ENCODE results near the gene SLIT3.
"Not testable (repeated sequence)": the region's sequence is repeated elsewhere in the genome, so short reads cannot be mapped to it uniquely, and the experiment has no call there.

Gene SLIT3

DNA sequence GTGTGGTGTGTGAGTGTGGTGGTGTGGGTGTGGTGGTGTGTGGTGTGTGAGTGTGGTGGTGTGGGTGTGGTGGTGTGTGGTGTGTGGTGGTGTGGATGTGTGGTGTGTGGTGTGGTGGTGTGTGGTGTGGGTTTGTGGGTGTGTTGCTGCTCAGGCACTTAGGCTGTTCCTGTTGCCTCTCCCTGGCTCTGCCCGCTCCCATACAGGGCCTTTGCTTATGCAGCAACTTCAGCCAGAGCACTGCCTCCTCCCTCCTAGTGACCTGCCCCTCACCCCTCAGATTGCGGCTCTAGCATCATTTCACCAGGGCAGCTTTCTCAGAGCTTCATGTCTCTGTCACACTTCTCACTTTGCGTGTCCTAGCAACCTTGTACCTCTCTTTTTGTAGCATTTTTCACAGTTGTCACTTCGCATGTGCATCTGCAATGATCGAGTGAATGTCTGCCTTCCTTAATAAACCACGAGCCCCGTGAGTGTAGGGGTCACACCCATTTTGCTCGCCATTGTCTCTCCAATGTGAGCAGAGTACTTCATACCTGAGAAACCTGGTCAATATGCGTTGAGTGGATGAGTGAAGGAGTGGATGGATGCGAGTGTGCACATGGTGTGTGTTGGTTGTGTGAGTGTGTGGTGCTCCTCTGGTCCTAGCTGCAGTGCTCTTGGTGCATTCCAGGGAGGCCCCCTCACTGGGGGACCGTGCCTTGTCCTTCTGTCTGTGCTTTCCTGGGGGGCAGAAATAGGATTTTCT, 553.9 kb downstream of the SLIT3 start:
- no peak for DNase-seq

DNA sequence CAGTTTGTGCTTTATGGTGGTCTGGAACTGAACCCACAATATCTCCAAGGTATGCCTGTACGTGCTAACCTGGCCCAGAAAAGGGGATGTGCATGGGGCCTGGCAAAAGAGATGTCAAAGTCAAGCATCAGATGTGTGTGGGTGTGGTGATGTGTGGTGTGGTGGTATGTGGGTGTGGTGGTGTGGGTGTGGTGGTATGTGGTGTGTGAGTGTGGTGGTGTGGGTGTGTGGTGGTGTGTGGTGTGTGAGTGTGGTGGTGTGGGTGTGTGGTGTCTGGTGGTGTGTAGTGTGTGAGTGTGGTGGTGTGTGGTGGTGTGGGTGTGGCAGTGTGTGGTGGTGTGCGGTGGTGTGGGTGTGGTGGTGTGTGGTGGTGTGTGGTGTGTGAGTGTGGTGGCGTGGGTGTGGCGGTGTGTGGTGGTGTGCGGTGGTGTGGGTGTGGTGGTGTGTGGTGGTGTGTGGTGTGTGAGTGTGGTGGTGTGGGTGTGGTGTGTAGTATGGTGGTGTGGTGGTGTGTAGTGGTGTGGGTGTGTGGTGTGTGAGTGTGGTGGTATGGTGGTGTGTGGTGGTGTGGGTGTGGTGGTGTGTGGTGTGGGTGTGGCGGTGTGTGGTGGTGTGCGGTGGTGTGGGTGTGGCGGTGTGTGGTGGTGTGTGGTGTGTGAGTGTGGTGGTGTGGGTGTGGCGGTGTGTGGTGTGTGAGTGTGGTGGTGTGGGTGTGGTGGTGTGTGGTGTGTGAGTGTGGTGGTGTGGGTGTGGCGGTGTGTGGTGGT, 554.6 kb downstream of the SLIT3 start:
- DNase-seq = not testable (repeated sequence)

DNA sequence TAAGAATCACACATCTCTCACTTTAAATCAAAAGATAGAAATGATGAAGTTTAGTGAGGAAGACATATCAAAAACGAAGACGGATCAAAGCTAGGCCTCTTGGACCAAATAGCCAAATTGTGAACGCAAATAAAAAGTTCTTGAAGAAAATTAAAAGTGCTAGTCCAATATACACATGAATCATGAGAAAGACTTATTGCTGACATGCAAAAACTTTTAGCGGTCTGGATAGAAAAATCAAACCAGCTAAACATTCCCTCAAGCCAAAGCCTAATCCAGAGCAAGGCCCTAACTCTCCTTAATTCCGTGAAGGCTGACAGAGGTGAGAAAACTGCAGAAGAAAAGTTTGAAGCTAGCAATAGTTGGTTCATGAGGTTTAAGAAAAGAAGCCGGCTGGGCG, 557.3 kb downstream of the SLIT3 start:
- no peak for DNase-seq

DNA sequence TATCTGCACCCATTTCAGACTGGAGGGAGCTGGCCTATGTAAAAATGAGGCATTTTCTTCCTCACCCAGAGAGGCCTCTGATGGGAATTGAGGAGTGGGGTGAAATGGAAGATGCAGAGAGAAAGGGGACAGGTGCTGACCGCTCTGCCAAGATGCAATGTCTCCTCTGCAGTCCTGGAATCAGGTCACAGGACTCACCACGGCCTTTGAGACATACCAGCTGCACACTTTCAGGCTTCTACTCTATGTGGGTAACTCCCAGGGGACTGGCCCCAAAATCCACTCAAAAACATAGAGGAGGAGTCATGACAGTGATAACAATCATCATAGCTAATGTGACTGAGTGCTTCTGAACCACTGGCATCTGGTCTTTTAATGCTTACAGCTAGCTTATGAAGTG, 558.6 kb downstream of the SLIT3 start:
- DNase-seq = not testable (repeated sequence)

DNA sequence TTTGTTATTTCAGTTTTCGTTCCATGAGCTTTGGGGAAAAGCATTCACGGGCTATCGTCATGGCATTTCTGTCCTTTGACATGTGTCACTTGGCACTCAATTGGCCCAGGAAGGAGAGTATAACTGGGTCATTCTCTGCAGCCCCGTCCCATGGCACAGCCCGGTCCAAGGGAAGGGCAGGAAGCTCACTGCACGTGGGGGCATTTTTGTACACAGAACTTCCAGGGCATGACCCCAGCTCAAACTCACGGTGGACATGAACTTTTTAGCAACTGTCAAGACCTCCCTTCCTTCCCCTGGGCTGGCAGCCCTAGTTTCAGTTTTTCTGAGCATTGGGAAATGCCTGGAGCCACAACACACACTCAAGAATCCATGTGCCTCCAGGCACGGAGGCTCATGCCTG, 560.1 kb downstream of the SLIT3 start:
- DNase-seq = no peak

DNA sequence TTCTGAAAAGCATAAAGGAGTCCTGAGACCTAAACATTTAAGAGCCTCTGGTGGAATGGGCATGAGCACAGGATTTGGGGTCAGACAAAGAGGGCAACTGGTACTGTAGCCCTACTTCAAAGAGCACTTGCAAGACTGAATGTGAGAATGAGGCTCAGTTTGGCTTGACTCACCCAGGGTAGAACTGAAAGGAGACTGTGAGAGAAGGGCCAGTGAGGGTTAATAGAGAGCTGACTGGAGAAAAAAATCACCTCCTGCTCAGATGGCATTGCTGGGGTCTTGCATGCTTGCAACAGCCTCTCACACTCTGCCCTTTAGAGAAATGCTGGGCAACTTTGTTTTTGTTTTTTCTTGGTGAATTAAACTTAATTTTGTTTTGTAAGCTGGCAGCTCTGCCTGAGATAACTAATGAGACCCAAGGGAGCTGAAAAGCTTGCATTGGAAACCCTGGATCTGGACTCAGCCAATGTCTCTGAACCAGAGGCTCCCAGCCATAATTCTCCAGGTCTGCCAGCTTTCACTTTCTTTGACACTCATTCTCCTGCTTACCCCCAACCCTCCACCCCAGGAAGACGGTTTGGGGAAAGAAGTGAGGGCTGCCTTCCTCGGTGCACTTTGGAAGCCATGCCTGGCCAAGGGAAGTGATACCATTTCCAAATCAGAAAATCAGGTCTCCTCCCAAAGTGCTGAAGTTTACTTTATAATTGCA, 560.7 kb downstream of the SLIT3 start:
- no peak for DNase-seq

DNA sequence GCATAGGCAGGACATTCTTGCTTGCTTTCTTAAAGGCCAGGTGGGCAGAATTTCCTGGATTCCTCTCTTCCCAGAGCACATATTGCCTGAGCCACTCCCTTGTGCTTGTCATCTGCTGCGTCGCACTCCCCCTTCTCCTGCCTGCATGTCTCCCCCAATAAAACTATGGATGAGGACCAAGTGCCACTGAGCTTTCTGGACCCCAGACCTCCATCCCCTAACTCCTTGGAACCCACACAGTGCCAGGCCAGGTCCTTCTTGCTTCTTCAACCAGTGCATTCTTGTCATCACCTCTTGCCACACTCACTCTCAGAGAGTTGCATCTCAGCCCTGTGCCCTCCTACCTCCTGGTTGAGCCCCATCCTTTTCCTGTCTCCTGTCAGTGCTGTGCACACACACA, 563.9 kb downstream of the SLIT3 start:
- DNase-seq = no peak

DNA sequence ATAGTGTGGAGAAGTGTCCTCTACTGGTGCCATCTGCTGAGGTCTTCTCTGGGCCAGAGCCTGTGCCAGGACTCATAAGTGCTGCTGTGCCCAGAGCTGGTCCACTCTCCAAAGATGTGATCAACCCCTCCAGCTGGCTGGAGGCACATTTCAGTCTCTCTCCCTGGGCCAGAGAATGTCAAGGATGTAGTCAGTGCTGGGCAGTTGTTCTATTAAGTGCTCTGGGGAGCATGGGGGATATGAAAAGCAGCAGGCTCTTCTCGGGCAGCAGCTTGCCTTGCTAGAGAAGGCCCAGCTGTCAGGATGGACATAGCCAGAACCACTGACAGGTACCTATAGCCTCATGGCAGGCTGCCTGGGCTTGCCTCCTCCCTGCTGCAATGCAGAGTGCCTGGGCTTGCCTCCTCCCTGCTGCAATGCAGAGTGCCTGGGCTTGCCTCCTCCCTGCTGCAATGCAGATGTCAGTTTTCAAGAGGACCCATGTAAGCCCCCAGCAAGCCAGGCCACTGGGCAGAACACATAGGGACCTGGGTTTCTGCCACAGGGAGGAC, 564.6 kb downstream of the SLIT3 start:
- no peak for DNase-seq

DNA sequence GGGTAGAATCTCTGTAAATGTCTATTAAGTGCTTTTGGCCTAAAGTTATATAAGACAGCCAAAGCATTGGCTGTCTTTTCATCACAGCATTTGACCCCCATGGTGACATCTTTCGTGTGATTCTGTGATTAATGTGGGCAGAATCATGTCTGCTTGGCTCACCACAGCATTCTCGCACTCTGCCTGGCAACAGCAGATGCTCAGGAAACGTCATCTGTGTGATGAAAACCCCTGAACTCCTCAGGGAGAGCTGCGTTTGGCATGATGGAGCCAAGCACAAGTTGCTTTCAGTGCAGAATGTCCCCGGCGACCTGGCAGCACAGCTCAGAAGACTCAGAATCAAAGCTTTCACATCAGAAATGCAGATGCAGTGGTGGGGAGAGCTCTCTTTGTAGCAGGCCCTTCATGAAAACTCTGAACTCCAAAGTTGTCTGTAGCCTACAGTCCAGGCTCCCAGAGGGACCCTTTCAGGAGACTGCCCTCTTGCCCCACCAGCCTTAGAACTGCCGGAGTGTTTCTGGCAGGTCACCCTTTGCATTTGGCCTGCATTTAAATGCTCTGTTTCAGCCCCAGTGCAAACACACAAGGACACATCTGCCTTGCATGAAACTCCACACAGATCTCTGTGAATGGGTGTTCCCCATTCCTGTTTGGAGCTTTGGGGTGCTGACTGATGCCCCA, 566.2 kb downstream of the SLIT3 start:
- DNase-seq = no peak

DNA sequence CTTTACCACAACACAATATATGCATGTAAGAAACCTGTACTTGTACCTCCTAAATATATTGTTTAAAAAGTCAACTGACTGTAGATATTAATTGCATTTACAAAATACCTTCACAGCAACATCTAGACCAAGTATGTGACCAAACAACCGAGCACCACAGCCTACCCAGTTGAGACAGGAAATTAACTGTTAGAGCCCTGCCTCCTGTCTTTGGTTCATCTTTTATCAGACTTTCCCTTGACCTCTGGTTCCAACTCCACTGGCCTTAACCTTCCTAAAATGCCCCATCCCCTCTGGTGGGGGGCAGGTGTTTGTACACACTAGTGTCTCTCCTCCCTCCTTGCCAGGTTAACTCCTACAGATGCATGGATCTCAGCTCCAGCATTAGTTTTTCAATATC, 566.8 kb downstream of the SLIT3 start:
- no peak for DNase-seq

DNA sequence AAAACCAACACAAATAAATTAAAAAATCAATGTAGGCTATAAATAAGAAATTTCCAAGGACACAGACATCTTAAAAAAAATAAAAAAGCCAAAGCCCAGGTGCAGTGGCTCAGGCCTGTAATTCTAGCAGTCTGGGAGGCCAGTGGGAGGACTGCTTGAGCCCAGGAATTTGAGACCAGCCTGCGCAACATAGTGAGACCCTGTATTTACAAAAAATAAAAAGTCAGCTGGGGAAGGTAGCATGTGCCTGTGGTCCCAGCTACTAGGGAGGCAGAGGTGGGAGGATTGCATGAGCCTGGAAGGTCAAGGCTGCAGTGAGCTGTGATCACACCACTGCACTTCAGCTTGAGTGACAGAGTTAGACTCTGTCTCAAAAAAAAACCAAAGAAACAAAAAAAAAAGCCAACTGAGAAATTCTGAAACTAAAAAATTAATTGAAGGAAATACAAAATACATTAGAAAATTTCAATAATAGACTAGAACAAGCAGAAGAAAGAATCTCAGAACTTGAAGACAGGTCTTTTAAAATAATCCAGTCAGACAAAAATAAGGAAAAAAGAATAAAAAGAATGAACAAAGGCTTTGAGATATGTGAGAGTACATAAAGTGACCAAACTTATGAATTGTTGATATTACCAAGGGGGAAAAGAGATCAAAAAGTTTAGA, 572.3 kb downstream of the SLIT3 start:
- no peak for DNase-seq

DNA sequence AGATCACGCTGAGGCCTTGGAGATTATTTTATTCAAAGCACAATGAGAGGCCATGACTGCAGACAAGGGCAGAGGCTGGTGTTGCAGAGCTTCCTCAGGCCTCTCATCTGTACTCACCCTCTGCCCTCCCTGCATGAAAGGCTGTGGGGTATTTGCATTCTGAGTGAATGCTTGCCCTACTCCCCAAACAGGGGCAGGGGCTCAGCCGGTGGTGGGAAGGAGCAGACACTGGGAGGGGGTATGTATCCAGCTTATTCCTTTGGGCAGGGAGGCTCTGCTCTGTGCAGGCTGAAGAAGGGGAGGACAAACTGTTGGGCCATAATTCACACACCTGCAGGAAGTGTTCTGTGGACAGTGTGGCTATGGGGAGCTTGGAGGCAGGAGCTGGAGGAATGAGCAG, 573.4 kb downstream of the SLIT3 start:
- DNase-seq = no peak

DNA sequence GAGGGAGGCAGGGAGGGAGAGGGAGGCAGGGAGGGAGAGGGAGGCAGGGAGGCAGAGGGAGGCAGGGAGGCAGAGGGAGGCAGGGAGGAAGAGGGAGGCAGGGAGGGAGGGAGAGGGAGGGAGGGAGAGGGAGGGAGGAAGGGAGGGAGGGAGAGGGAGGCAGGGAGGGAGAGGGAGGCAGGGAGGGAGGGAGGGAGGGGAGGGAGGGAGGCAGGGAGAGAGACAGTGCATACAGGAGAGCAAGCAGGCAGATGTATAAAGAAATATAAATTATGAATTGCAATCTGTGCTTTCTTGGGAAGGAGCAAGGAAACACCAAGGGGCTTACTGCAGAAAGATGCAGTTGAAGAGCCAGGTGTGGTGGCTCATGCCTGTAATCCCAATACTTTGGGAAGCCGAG, 574.6 kb downstream of the SLIT3 start:
- no peak for DNase-seq

DNA sequence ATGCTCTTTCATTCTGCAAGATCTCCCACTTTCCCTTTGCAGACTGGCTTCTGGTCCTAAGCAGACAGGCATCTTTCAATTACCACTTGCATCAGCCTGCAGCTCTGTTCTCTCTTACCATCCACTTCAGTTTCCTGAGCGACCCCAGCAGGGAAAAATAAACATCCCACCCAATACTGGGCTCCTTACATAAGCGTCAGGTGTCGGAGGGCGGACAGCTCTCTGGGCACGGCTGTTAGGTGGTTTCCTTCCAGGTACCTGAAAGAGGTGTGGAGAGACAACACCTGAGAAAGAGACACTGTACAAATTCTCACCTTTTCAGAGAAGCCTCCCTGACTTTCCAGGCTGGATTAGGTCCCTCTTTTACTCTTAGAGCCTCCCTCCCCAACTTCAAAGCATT, 576.7 kb downstream of the SLIT3 start:
- DNase-seq = no peak

DNA sequence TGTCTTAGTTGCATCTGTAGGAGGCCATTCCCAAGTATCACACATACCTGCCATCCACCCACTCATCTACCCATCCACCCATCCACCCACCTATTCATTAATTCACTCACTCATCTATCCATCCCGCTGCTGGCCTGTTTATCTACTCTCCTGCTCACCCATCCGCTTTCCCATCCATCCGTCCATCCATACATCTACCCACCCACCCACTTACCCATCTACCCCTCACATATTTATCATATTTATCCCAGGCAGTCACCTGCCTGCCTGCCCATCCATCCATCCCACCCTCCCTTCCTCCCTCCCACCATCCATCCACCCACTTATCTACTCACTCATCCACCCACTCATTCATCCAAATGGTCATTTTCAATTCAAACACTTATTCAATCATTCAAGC, 577.9 kb downstream of the SLIT3 start:
- DNase-seq = no peak

DNA sequence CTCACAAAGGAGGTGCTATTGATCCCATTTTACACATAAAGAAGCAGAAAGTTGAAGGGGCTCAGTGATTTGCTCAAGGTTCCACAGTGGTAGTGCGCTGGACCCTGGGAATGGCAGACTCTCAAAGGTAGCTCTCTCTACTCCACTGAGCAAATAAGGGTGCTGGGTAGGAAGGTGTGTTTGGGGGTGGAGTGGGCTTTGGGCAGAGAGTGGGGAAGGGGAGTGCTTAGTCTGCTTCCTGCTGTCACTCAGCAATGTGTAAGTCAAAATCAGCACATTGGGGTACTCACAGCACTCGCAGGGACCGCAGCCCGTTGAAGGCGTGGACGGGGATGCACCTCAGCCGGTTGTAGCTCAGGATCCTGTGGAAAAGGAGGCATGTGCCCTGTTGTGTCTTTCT, 579.0 kb downstream of the SLIT3 start:
- DNase-seq = no peak

DNA sequence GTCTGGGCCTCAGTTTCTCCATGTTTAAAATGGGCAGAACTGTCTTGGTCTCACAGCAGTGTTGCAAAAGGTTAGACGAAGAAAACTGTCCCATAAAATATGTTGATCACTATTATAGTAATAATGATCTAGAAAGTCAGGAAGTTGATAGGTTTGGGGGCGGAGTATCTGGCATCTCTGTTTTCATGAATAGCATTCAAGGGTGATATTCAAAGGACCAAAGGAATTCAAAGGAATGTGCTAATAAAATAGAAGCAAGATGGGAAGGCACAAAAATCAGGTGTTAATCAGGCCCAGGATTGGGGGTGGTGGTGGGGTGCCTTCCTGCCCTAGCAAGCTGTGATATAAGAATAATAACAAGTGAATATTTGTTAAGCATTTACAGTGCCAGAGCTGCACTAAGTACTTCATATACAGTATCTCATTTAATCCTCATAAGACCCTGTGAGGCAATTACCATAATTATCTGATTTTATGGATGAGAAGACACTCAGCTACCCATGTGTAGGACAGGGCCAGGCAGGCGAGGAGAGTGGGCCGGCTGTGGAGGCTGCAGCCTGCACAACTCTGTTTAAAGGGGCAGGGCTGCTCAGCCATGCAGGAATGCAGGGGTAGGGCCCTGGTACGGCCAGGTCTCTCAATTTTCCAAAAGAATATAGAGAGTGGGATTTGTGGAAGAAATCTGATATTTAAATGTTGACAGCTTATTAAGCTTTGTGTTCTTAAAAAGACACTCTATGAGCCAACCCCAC, 579.8 kb downstream of the SLIT3 start:
- no peak for DNase-seq

DNA sequence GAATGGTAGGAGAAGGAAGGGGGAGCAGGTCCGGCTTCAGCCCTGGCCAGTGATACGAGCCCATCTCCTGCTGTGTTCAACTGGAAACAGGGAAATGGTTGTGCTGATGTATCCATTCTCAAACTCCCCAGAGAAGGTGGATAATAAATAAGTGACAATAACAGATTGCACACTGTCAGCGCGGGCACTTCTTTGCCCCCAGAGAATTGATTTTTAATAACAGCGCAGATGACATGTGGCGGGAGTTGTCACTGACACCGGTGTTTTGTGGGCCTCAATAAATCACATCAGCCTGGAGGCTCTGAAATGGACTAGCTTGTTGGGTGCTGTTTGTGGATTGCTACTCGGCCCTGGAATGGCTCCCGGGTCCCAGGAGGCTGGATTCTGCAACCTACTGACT, 580.4 kb downstream of the SLIT3 start:
- no peak for DNase-seq

DNA sequence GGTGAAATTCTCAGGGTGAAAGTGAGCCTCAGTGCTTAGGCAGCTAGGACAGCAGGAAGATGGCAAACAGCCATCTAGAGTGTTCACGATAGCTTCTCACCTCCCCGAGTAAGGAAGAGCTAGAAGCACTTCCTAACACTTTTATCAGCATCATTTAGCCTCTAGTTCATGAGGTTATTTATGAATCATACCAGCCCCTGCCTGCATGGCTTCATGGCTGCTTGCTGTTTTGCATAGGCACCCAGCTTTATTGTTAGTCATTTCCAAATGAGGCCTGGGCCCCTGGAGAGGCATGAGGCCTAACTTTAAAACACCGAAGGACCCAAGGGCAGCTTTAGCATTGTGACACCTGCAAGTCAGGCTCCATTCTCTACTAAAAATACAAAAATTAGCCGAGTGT, 586.9 kb downstream of the SLIT3 start:
- DNase-seq = no peak

DNA sequence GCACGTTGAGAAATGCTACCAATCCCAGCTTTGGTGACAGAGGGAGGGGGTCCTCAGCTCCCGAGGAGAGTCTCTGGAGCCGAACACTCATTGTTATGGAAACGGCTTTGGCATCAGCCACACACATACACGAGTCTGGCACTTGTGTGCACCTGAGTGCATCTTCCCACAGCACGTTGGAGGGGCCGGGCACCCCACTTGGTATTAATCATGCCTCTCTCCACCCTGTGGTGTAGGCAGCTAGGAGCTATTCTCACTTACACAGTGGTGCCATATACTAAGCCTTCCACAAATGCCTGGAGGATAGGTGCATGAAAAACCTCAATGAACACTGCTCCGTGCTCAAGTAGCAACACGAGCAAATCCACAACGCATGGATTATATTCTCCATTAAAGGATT, 587.9 kb downstream of the SLIT3 start:
- DNase-seq = no peak

DNA sequence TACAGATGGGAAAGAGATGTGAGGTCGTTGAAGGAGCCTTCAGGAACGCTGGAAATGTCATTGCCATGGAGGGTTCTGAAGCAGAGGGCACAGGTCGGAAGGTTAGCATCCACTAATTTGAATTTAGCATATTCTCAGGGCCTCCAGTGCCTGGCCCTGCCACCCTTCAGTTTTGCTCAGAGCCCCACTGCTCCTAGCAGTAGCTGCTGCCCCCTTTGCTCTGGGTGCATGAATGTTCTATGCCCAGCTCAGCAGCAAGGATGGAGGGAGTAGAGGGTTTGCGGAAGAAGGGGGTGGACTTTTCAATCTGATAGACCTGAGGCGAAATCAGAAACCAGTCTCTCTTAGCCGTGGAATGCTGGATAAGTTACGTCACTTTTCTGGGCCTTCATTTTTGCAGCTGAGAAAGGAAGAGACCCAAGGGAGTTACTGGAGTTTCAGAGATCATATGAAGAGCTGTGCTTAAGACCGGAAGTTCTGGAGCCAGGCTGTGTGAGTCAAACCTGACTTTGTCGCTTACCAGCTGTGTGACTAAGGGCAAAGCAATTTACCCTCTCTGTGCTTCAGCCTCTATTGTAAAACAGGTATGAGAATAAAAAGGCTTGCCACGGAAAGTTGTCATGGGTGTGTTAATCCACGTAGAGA, 588.5 kb downstream of the SLIT3 start:
- DNase-seq = no peak

All from stimulated activated naive CD4-positive, alpha-beta T cell treated with Interleukin-2 at 50 U/mL for 16 hours (primary cell).